Lung (tissue), 12 donors: ENCODE measurements around the gene AOX1. TPM values are rescaled to one million over a fixed set of nuclear protein-coding genes. Genes with fewer than 3 reads are reported as not detected.

Experiments used
- ATAC-seq: fragments of 200-7000 bp; cut with Tn5 transposase; one replicate; pipeline ENCODE4 v1.9.1; 2020; ENCODE audit warnings: moderate number of reproducible peaks; ENCODE audit not compliant: insufficient read depth, low FRiP score
- DNase-seq, 3 donors: peaks; one replicate each; pipeline ENCODE4 v3.0.0-alpha.2; 2013 to 2017
- H3K27ac ChIP-seq, 2 donors: one replicate each; pipeline ENCODE4 v1.5.1; 2013; ENCODE audit warnings: mild to moderate bottlenecking in 2 of 2, moderate library complexity in 2 of 2, control low read depth in 1 of 2, inconsistent platforms in 1 of 2, low read depth in 1 of 2, low read length in 1 of 2
- H3K27me3 ChIP-seq, 3 donors: one replicate each; pipeline ENCODE4 v1.5.1; 2013; ENCODE audit warnings: low read length in 2 of 3; ENCODE audit not compliant: control insufficient read depth in 3 of 3, insufficient read depth in 3 of 3
- H3K36me3 ChIP-seq, 4 donors: one replicate each; pipeline ENCODE4 v1.5.1; 2013; ENCODE audit warnings: low read length in 4 of 4, mild to moderate bottlenecking in 1 of 4, moderate library complexity in 1 of 4; ENCODE audit not compliant: control insufficient read depth in 4 of 4, insufficient read depth in 4 of 4
- H3K4me1 ChIP-seq, 5 donors: one replicate each; pipeline ENCODE4 v1.5.1; 2013; ENCODE audit warnings: low read length in 5 of 5, mild to moderate bottlenecking in 2 of 5, moderate library complexity in 1 of 5; ENCODE audit not compliant: control insufficient read depth in 5 of 5, insufficient read depth in 5 of 5
- H3K4me3 ChIP-seq: one replicate; pipeline ENCODE4 v1.5.1; 2013; ENCODE audit warnings: mild to moderate bottlenecking, control low read depth, moderate library complexity
- H3K9ac ChIP-seq, 2 donors: one replicate each; pipeline ENCODE4 v1.5.1; 2013; ENCODE audit warnings: low read length in 2 of 2, control low read depth in 1 of 2; ENCODE audit not compliant: insufficient read depth in 1 of 2
- H3K9me3 ChIP-seq, 4 donors: one replicate each; pipeline ENCODE4 v1.5.1; 2013; ENCODE audit warnings: low read length in 3 of 4, mild to moderate bottlenecking in 1 of 4, moderate library complexity in 1 of 4; ENCODE audit not compliant: control insufficient read depth in 4 of 4, insufficient read depth in 3 of 4
- CTCF ChIP-seq: IDR thresholded peaks from 2 replicates; pipeline ENCODE4 v1.5.1; 2012; ENCODE audit warnings: mild to moderate bottlenecking; ENCODE audit errors: control extremely low read depth, extremely low read depth
- WGBS, 2 donors: extraction: QIAGEN DNeasy Blood & Tissue Kit; methylation state at CpG; one replicate each; pipeline ENCODE4 v1.1.7; 2013; 5-methylcytosine and 5-hydroxymethylcytosine counted together
- polyA plus RNA-seq, 2 donors: library from polyadenylated mRNA; stranded (reverse); fragments of 200-250 nt; gene quantifications; one replicate each; pipeline ENCODE4 v1.2.1, GENCODE V29; 2013
- total RNA-seq, 2 donors: library from RNA; depleted of rRNA in 1 of 2; stranded (reverse); fragments of >200 nt in 1 of 2; gene quantifications; one replicate each; pipeline ENCODE4 v1.2.1, GENCODE V29; 2014 to 2021
- donor health status: control.
- donor health status: control.
- donor health status: Bipolar disorder and iron deficiency.
- donor health status: healthy.
- donor health status: DM: yes; HTN: yes; CAD: no.

The AOX1 gene
- total and polyA plus RNA-seq, 4 donors, result 8.0 to 48.5 (median 10.6) TPM

- no peak overlapping the region for H3K4me3 ChIP-seq
- H3K9ac ChIP-seq, result no peak overlapping the region
- H3K36me3 ChIP-seq, result peaks cover 0 to 11% (median 6%) of the 10 kb centered on the region in 4 donors
- ATAC-seq (no peak), DNase-seq (no peak)
- no peaks in the 10 kb centered on the region for H3K9me3 ChIP-seq
- H3K27ac ChIP-seq, result no peak overlapping the region
- no peaks in the 10 kb centered on the region for H3K27me3 ChIP-seq
- 94 to 95% methylated on average over 4 of the region's 4 CpGs for whole genome bisulfite sequencing, 2 donors
- no peak for TF ChIP-seq CTCF
- peaks cover 0 to 6% (median 0%) of the 10 kb centered on the region in 5 donors for H3K4me1 ChIP-seq
These were observed 16.8 kb downstream of the AOX1 start for GRCh38 chr2:200602584-200602983.

GRCh38 chr2:200603972-200604371 is 18.2 kb downstream of the AOX1 start:
- Histone ChIP-seq H3K27ac (no peak overlapping the region), H3K36me3 (peaks cover 0 to 11% (median 6%) of the 10 kb centered on the region in 4 donors), H3K4me3 (no peak overlapping the region), H3K27me3 (no peaks in the 10 kb centered on the region), H3K4me1 (peaks cover 0 to 6% (median 0%) of the 10 kb centered on the region in 5 donors), H3K9ac (no peak overlapping the region), H3K9me3 (no peaks in the 10 kb centered on the region)
- no peak for ATAC-seq
- no peak for DNase-seq
- 72 to 83% methylated on average over 3 of the region's 3 CpGs for WGBS, 2 donors
- no peak for TF ChIP-seq CTCF

GRCh38 chr2:200604571-200605255 is 18.9 kb downstream of the AOX1 start:
- Histone ChIP-seq H3K4me3 (no peak overlapping the region), H3K9me3 (no peaks in the 10 kb centered on the region), H3K4me1 (peaks cover 0 to 6% (median 0%) of the 10 kb centered on the region in 5 donors), H3K36me3 (peaks cover 0 to 11% (median 6%) of the 10 kb centered on the region in 4 donors), H3K27me3 (no peaks in the 10 kb centered on the region), H3K9ac (no peak overlapping the region), H3K27ac (no peak overlapping the region)
- ATAC-seq, result no peak
- TF ChIP-seq CTCF, result no peak
- 21 to 51% methylated on average over 5 of the region's 5 CpGs for WGBS, 2 donors
- DNase-seq, result peak in 1 of 3 donors; percentile 28
